ENCODE data around the gene SNX5.

DNA sequence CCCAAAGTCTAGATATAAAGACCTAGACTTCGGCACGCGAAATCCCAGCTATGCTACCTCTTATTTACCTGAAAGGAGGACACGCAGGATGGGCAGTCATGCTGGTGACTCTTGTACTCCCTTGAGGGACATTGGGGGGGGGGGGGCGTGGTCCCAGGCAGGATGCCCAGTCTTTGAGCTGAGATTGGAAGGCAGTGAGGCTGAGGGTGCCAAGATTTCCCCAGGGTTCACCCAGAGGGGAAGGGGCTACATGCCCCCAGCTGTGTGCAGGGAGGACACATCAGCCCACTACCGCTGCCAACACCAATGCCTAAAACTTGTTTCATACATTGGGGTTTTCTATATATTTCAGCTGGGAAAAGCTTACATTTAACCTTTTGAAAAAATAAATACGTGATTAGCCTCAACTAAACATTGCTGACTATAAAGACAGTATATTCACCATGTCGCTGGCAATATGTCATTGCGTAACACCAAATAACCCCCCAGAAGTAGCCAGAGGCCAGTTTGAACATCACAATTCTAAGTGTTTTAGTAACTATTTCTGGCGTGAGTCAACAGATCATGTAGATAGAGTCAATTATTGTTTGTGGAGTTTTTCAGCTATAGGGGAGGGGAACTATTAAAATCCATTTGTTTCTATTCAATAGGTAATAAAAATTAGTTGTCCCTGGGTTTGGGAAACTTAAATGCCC, 21.8 kb upstream of the SNX5 start:
- TF ChIP-seq NBN (IDR thresholded peaks at IDR 0.05) (no peak), TAF1 (IDR thresholded peaks at IDR 0.05; ENCODE audit: borderline replicate concordance, low read depth, low read length) (no peak), CBX3 (IDR thresholded peaks at IDR 0.05; ENCODE audit: borderline replicate concordance, low read depth) (no peak), ESRRA (IDR thresholded peaks at IDR 0.05; ENCODE audit: low read length) (no peak), YY1 (IDR thresholded peaks at IDR 0.05; ENCODE audit: low read depth, low read length) (no peak), POLR2AphosphoS5 (IDR thresholded peaks at IDR 0.05; ENCODE audit: low read length) (no peak), SIN3A (IDR thresholded peaks at IDR 0.05; ENCODE audit: low read depth, low read length) (no peak), POLR2A (IDR thresholded peaks at IDR 0.05; ENCODE audit: low read depth, low read length) (no peak), MYC (IDR thresholded peaks at IDR 0.05; ENCODE audit: insufficient read depth, insufficient read length, insufficient replicate concordance, low read length, severe bottlenecking) (no peak)
- TF ChIP-seq, protein P1, sequence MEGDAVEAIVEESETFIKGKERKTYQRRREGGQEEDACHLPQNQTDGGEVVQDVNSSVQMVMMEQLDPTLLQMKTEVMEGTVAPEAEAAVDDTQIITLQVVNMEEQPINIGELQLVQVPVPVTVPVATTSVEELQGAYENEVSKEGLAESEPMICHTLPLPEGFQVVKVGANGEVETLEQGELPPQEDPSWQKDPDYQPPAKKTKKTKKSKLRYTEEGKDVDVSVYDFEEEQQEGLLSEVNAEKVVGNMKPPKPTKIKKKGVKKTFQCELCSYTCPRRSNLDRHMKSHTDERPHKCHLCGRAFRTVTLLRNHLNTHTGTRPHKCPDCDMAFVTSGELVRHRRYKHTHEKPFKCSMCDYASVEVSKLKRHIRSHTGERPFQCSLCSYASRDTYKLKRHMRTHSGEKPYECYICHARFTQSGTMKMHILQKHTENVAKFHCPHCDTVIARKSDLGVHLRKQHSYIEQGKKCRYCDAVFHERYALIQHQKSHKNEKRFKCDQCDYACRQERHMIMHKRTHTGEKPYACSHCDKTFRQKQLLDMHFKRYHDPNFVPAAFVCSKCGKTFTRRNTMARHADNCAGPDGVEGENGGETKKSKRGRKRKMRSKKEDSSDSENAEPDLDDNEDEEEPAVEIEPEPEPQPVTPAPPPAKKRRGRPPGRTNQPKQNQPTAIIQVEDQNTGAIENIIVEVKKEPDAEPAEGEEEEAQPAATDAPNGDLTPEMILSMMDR (IDR thresholded peaks at IDR 0.05 in 2 of 3, conservative IDR thresholded peaks at IDR 0.05 in 1 of 3; ENCODE audit: control insufficient read depth in 2 of 3, extremely low read depth in 1 of 3, insufficient read depth in 1 of 3, low read depth in 3 of 3, low read length in 3 of 3), result no peak
